H9 (cell line): ENCODE data around the gene PROSER1. TPM values are rescaled to one million over a fixed set of nuclear protein-coding genes. Genes with fewer than 3 reads are reported as not detected.

Experiments used
- DNase-seq: peaks from one replicate; pipeline ENCODE4 v3.0.0-alpha.2; 2017
- H2AFZ ChIP-seq: one replicate; pipeline ENCODE4 v1.6.1; 2013; ENCODE audit warnings: mild to moderate bottlenecking, low read length, control low read depth, moderate library complexity
- H2AK5ac ChIP-seq: 2 replicates; pipeline ENCODE4 v1.6.1; 2013; ENCODE audit warnings: low read length, control low read depth, mixed read lengths; ENCODE audit not compliant: insufficient read length
- H2BK120ac ChIP-seq: one replicate; pipeline ENCODE4 v1.6.1; 2013; ENCODE audit warnings: low read depth, mild to moderate bottlenecking, low read length, control low read depth, inconsistent platforms; ENCODE audit not compliant: poor library complexity, severe bottlenecking
- H2BK12ac ChIP-seq: 2 replicates; pipeline ENCODE4 v1.6.1; 2013; ENCODE audit warnings: low read length, control low read depth, mixed read lengths, low read depth; ENCODE audit not compliant: insufficient read length
- H2BK15ac ChIP-seq: 2 replicates; pipeline ENCODE4 v1.6.1; 2013; ENCODE audit warnings: low read depth, low read length, control low read depth
- H2BK20ac ChIP-seq: one replicate; pipeline ENCODE4 v1.6.1; 2013; ENCODE audit warnings: low read depth, mild to moderate bottlenecking, low read length, control low read depth, inconsistent platforms; ENCODE audit not compliant: poor library complexity, severe bottlenecking
- H2BK5ac ChIP-seq: 2 replicates; pipeline ENCODE4 v1.6.1; 2013; ENCODE audit warnings: low read length, control low read depth, mixed read lengths; ENCODE audit not compliant: insufficient read length
- H3K14ac ChIP-seq: 2 replicates; pipeline ENCODE4 v1.6.1; 2013; ENCODE audit warnings: low read length, control low read depth; ENCODE audit not compliant: insufficient read depth
- H3K18ac ChIP-seq: 2 replicates; pipeline ENCODE4 v1.6.1; 2013; ENCODE audit warnings: low read depth, mild to moderate bottlenecking, mixed read lengths, low read length, control low read depth; ENCODE audit not compliant: insufficient read length
- H3K23ac ChIP-seq: 2 replicates; pipeline ENCODE4 v1.6.1; 2013; ENCODE audit warnings: low read length, control low read depth, mixed read lengths, low read depth; ENCODE audit not compliant: insufficient read length
- H3K23me2 ChIP-seq: 2 replicates; pipeline ENCODE4 v1.6.1; 2013; ENCODE audit warnings: low read depth, mild to moderate bottlenecking, mixed read lengths, low read length, control low read depth; ENCODE audit not compliant: insufficient read length, poor library complexity, severe bottlenecking
- H3K27ac ChIP-seq: 2 replicates; pipeline ENCODE4 v1.5.1; 2013; ENCODE audit warnings: low read length, control low read depth, mixed read lengths, low read depth; ENCODE audit not compliant: insufficient read length
- H3K27me3 ChIP-seq: 2 replicates; pipeline ENCODE4 v1.6.1; 2013; ENCODE audit warnings: low read length, control low read depth, inconsistent platforms; ENCODE audit not compliant: insufficient read depth
- H3K4ac ChIP-seq: 2 replicates; pipeline ENCODE4 v1.6.1; 2013; ENCODE audit warnings: low read depth, mild to moderate bottlenecking, control low read depth, inconsistent platforms, low read length, moderate library complexity
- H3K4me1 ChIP-seq: 2 replicates; pipeline ENCODE4 v1.6.1; 2013; ENCODE audit warnings: low read length, control low read depth, inconsistent platforms; ENCODE audit not compliant: insufficient read depth
- H3K4me2 ChIP-seq: 2 replicates; pipeline ENCODE4 v1.6.1; 2013; ENCODE audit warnings: low read length, control low read depth, mixed read lengths; ENCODE audit not compliant: insufficient read length, insufficient read depth
- H3K56ac ChIP-seq: 2 replicates; pipeline ENCODE4 v1.6.1; 2013; ENCODE audit warnings: low read depth, mild to moderate bottlenecking, mixed read lengths, low read length, control low read depth; ENCODE audit not compliant: insufficient read length
- H3K79me1 ChIP-seq: 2 replicates; pipeline ENCODE4 v1.6.1; 2013; ENCODE audit warnings: low read depth, mild to moderate bottlenecking, moderate library complexity, low read length, control low read depth, inconsistent platforms; ENCODE audit not compliant: insufficient read depth, poor library complexity, severe bottlenecking
- H3K79me2 ChIP-seq: 2 replicates; pipeline ENCODE4 v1.6.1; 2013; ENCODE audit warnings: low read length, control low read depth, inconsistent platforms; ENCODE audit not compliant: insufficient read depth
- H3K9ac ChIP-seq: 2 replicates; pipeline ENCODE4 v1.6.1; 2013; ENCODE audit warnings: low read length, control low read depth, mixed read lengths; ENCODE audit not compliant: insufficient read length; ENCODE audit errors: extremely low read depth
- H3K9me3 ChIP-seq: one replicate; pipeline ENCODE4 v1.6.1; 2013; ENCODE audit warnings: low read depth, low read length, inconsistent platforms; ENCODE audit not compliant: control insufficient read depth
- H3T11ph ChIP-seq: one replicate; pipeline ENCODE4 v1.6.1; 2013; ENCODE audit warnings: mild to moderate bottlenecking, low read length, control low read depth, inconsistent platforms
- H4K20me1 ChIP-seq: one replicate; pipeline ENCODE4 v1.6.1; 2013; ENCODE audit not compliant: control insufficient read depth, insufficient read length, insufficient read depth
- H4K5ac ChIP-seq: 2 replicates; pipeline ENCODE4 v1.6.1; 2013; ENCODE audit warnings: low read depth, mild to moderate bottlenecking, mixed read lengths, low read length, control low read depth; ENCODE audit not compliant: insufficient read length
- H4K8ac ChIP-seq: replicated peaks from 2 replicates; pipeline ENCODE4 v1.6.1; 2013; ENCODE audit warnings: low read length, control low read depth, mixed read lengths, low read depth; ENCODE audit not compliant: insufficient read length
- H4K91ac ChIP-seq: 2 replicates; pipeline ENCODE4 v1.6.1; 2013; ENCODE audit warnings: low read depth, mild to moderate bottlenecking, moderate library complexity, mixed read lengths, low read length, control low read depth; ENCODE audit not compliant: insufficient read length
- H3K27ac Mint-ChIP-seq, 3 experiments: 2 replicates in 2 of 3; 3 replicates in 1 of 3; pipeline ENCODE4 v1.8.0; 2020 to 2021; ENCODE audit warnings: mixed read lengths in 3 of 3, mild to moderate bottlenecking in 1 of 3, moderate library complexity in 1 of 3
- H3K27me3 Mint-ChIP-seq: 2 replicates; pipeline ENCODE4 v1.8.0; 2021; ENCODE audit warnings: low read depth, mild to moderate bottlenecking, moderate library complexity, mixed read lengths
- H3K36me3 Mint-ChIP-seq, 3 experiments: 2 replicates in 2 of 3; 3 replicates in 1 of 3; pipeline ENCODE4 v1.8.0; 2020 to 2021; ENCODE audit warnings: low read depth in 3 of 3, mixed read lengths in 3 of 3; ENCODE audit not compliant: insufficient read depth in 1 of 3
- H3K4me1 Mint-ChIP-seq, 2 experiments: 2 replicates each; pipeline ENCODE4 v1.8.0; 2020; ENCODE audit warnings: mixed read lengths in 2 of 2
- H3K4me3 Mint-ChIP-seq, 2 experiments: 2 replicates in 1 of 2; 3 replicates in 1 of 2; pipeline ENCODE4 v1.8.0; 2020 to 2021; ENCODE audit warnings: mild to moderate bottlenecking in 2 of 2, mixed read lengths in 2 of 2, moderate library complexity in 1 of 2
- H3K9me3 Mint-ChIP-seq, 2 experiments: 2 replicates in 1 of 2; 3 replicates in 1 of 2; pipeline ENCODE4 v1.8.0; 2020; ENCODE audit warnings: mild to moderate bottlenecking in 2 of 2, mixed read lengths in 2 of 2, moderate library complexity in 1 of 2
- CTCF ChIP-seq: fragments of 200-600 bp; sonication (generic); conservative IDR thresholded peaks from 3 replicates; pipeline ENCODE4 v1.8.0; 2021; ENCODE audit warnings: antibody characterized with exemption, mild to moderate bottlenecking
- WGBS: extraction: QIAGEN DNeasy Blood & Tissue Kit; methylation state at CpG from one replicate; pipeline ENCODE4 v1.1.7; 2013; ENCODE audit warnings: missing lambda C conversion rate, low lambda C conversion rate, mixed read lengths; ENCODE audit not compliant: insufficient read length; ENCODE audit errors: extremely low coverage; 5-methylcytosine and 5-hydroxymethylcytosine counted together
- total RNA-seq: library from RNA; stranded (reverse); gene quantifications from 2 replicates; pipeline ENCODE4 v1.2.1, GENCODE V29; 2021

Gene PROSER1
- total RNA-seq, 1 experiment from 2014 or later = 84.6 TPM

- peak overlapping the region; percentile 73 for H3K9ac ChIP-seq
Observed at GRCh38 chr13:39038569-39039030, 711 bp upstream of the PROSER1 start.

More at GRCh38 chr13:39038569-39039030, 711 bp upstream of the PROSER1 start:
- H3K4ac ChIP-seq = no peak overlapping the region
- H4K8ac ChIP-seq = no peak overlapping the region
- H3K27ac Mint-ChIP-seq = peak overlapping the region; percentile 94 to 99 (median 94)
- H3K56ac ChIP-seq = no peak overlapping the region
- no peak overlapping the region for H4K91ac ChIP-seq
- no peaks in the 10 kb centered on the region for H3K9me3 Mint-ChIP-seq
- no peak overlapping the region for H3K14ac ChIP-seq
- H2BK15ac ChIP-seq = no peak overlapping the region
- no peak overlapping the region for H2BK5ac ChIP-seq
- DNase-seq = no peak
- no peaks in the 10 kb centered on the region for H3K27me3 ChIP-seq
- H3T11ph ChIP-seq = no peak overlapping the region
- H3K9me3 ChIP-seq = no peaks in the 10 kb centered on the region
- H3K18ac ChIP-seq = no peak overlapping the region
- peaks cover 4 to 8% (median 6%) of the 10 kb centered on the region in 3 experiments for H3K36me3 Mint-ChIP-seq
- H3K27me3 Mint-ChIP-seq = no peaks in the 10 kb centered on the region
- no peak overlapping the region for H2BK12ac ChIP-seq
- H4K20me1 ChIP-seq = no peaks in the 10 kb centered on the region
- no peaks in the 10 kb centered on the region for H3K79me1 ChIP-seq
- peaks cover 9% of the 10 kb centered on the region for H3K23me2 ChIP-seq
- H3K4me2 ChIP-seq = peak overlapping the region; percentile 52
- H2AK5ac ChIP-seq = no peak overlapping the region
- peak overlapping the region; percentile 90 to 93 for H3K4me3 Mint-ChIP-seq
- H3K23ac ChIP-seq = no peak overlapping the region
- H3K27ac ChIP-seq = no peak overlapping the region
- no peak for TF ChIP-seq CTCF
- H2BK120ac ChIP-seq = no peak overlapping the region
- no peak overlapping the region for H2AFZ ChIP-seq
- H3K79me2 ChIP-seq = peaks cover 31% of the 10 kb centered on the region
- peaks cover 30 to 35% of the 10 kb centered on the region in 2 experiments for H3K4me1 Mint-ChIP-seq
- no peak overlapping the region for H2BK20ac ChIP-seq
- no CpG with 5 or more reads among the region's 15 CpGs for WGBS
- H4K5ac ChIP-seq = no peak overlapping the region
- H3K4me1 ChIP-seq = no peaks in the 10 kb centered on the region
